Spleen (tissue), 7 donors: ENCODE measurements around the gene MSTN.

Source experiments
- POLR2A ChIP-seq, 3 donors: fragments of 450-650 bp; IDR thresholded peaks; one replicate each; pipeline ENCODE4 v1.5.1; 2017; ENCODE audit warnings: antibody characterized with exemption in 3 of 3, mild to moderate bottlenecking in 1 of 3
- POLR2AphosphoS5 ChIP-seq, 3 donors: sonication (generic); formaldehyde crosslinking; IDR thresholded peaks; one replicate each; pipeline ENCODE4 v1.5.1; 2017; ENCODE audit warnings: antibody characterized with exemption in 3 of 3
- TF ChIP-seq, protein P1 (sequence below), 11 experiments: fragments of 200-600 bp in 7 of 11; fragments of 450-650 bp in 4 of 11; sonication (generic) in 4 of 11; IDR thresholded peaks in 8 of 11; conservative IDR thresholded peaks in 3 of 11; 1 replicate in 7 of 11; 2 replicates in 4 of 11; pipeline versions ENCODE4 v1.4.0 to v1.8.0; 2016 to 2021; ENCODE audit warnings: antibody characterized with exemption in 11 of 11, inconsistent platforms in 4 of 11, mild to moderate bottlenecking in 1 of 11
- donor health status: DM: no; HTN: no; CAD: no; lungs with moderate emphysema.
- donor health status: DM: no; HTN: no; CAD: no.
- donor health status: DM: no; HTN: no; CAD: no.

DNA sequence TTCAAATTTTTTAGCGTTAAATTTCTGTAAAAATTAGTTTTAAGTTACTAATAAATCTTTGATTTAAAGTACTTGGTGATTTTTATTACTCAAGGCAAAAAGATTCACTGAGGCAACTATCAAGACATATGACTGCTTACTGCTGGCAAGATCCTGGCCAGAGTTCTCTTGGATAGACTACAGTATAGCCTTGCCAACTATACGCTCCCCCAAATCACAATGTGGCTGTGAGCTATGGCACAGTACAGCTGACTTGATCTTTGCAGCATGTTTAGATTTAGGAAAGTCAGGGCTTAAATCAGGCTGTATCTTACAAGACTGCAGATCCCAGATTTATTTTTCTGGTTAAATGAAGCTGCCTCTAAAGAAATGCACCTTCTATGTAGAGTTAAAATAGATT, 26.5 kb downstream of the MSTN start:
- TF ChIP-seq, protein P1, sequence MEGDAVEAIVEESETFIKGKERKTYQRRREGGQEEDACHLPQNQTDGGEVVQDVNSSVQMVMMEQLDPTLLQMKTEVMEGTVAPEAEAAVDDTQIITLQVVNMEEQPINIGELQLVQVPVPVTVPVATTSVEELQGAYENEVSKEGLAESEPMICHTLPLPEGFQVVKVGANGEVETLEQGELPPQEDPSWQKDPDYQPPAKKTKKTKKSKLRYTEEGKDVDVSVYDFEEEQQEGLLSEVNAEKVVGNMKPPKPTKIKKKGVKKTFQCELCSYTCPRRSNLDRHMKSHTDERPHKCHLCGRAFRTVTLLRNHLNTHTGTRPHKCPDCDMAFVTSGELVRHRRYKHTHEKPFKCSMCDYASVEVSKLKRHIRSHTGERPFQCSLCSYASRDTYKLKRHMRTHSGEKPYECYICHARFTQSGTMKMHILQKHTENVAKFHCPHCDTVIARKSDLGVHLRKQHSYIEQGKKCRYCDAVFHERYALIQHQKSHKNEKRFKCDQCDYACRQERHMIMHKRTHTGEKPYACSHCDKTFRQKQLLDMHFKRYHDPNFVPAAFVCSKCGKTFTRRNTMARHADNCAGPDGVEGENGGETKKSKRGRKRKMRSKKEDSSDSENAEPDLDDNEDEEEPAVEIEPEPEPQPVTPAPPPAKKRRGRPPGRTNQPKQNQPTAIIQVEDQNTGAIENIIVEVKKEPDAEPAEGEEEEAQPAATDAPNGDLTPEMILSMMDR (IDR thresholded peaks at IDR 0.05 in 8 of 11, conservative IDR thresholded peaks at IDR 0.05 in 3 of 11): no peak
- no peak for TF ChIP-seq POLR2AphosphoS5 (IDR thresholded peaks at IDR 0.05)
- no peak for TF ChIP-seq POLR2A (IDR thresholded peaks at IDR 0.05)
